ENCODE results near the gene ACTN4. TPM values are rescaled to one million over a fixed set of nuclear protein-coding genes. Genes with fewer than 3 reads are reported as not detected.

Gene ACTN4
- total and polyA plus RNA-seq, 2 experiments from 2014 or later: 59.3 to 321 TPM

DNA sequence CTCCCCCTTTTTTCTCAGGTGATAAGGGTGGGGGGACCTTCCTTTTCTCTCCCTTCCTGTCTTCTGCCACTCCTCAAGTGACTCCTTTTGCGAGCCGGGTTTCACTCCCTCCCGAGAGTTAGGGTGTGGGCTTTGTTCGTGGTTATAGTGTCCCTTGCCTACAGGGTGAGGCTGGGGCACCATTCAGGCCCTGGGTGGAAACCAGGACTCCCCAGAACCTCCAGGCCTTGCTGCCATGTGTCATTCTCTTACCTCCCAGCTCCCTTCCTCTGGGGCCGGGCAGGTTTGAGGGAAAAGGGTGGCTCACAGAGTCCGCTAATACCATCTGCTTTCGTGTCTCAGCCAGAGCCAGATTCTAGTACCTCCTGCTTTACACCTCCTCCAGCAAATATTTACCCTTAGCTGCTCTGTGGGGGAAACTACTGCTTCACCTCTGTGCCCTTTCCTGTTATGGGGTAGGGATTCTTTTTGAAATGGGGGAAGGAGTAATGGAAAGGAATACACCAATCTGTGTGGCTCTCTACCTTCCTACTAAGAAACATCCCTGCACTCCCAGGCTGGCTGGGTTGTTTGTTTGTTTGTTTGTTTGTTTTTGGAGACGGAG, 2.8 kb downstream of the ACTN4 start:
- H3K4me1 ChIP-seq (ENCODE audit: insufficient read depth): peaks cover 45% of the 10 kb centered on the region

DNA sequence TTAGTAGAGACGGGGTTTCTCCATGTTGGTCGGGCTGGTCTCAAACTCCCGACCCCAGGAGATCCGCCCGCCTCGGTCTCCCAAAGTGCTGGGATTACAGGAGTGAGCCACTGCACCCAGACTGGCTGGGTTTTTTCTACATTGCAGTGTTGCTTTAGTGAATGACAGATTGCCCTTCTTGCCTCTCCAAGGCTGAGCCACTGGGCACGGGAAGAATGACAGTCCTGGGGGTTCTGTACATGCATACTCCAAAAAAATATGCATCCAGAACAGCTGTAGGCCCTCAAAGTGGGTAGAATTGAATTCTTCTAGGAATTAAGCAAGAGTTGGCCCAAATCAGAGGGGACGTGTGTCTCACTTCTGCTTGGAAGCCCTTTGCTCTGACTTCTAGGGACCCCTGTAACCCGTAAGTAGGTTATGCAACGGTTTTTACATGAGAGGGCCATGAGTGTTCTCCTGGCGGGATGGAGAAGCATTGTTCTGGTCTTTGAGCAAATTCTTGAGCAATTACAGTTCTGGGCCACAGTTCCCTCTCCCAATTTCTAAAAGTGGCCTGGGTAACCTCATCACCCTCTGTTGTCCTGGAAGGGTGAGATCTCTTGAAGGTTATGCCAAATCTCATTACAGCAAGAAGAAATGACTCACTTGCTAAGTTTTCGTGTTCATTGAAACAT, 3.6 kb downstream of the ACTN4 start:
- Histone ChIP-seq H3K36me3 (replicated peaks; ENCODE audit: insufficient read depth, low read depth) (no peaks in the 10 kb centered on the region), H3K9me3 (ENCODE audit: low read depth) (no peaks in the 10 kb centered on the region), H3K27ac (peak overlapping the region; percentile 85), H3K79me2 (peaks cover 78% of the 10 kb centered on the region), H3K4me1 (ENCODE audit: insufficient read depth) (peaks cover 52% of the 10 kb centered on the region), H3K4me3 (peak overlapping the region; percentile 91), H2AFZ (no peak overlapping the region), H4K20me1 (ENCODE audit: insufficient read depth, poor library complexity, severe bottlenecking) (peaks cover 42% of the 10 kb centered on the region), H3K9me2 (replicated peaks; ENCODE audit: insufficient read depth) (no peaks in the 10 kb centered on the region), H3K4me2 (peak overlapping the region; percentile 88), H3K27me3 (no peaks in the 10 kb centered on the region)
- TF ChIP-seq EZH2phosphoT487 (IDR thresholded peaks at IDR 0.05; ENCODE audit: low read depth, severe bottlenecking, unreplicated experiment) (no peak), EZH2 (IDR thresholded peaks at IDR 0.05; ENCODE audit: borderline replicate concordance) (no peak)
- TF ChIP-seq, protein P1, sequence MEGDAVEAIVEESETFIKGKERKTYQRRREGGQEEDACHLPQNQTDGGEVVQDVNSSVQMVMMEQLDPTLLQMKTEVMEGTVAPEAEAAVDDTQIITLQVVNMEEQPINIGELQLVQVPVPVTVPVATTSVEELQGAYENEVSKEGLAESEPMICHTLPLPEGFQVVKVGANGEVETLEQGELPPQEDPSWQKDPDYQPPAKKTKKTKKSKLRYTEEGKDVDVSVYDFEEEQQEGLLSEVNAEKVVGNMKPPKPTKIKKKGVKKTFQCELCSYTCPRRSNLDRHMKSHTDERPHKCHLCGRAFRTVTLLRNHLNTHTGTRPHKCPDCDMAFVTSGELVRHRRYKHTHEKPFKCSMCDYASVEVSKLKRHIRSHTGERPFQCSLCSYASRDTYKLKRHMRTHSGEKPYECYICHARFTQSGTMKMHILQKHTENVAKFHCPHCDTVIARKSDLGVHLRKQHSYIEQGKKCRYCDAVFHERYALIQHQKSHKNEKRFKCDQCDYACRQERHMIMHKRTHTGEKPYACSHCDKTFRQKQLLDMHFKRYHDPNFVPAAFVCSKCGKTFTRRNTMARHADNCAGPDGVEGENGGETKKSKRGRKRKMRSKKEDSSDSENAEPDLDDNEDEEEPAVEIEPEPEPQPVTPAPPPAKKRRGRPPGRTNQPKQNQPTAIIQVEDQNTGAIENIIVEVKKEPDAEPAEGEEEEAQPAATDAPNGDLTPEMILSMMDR (IDR thresholded peaks at IDR 0.05; ENCODE audit: poor library complexity): no peak
- 69% methylated on average over 12 of the region's 12 CpGs for WGBS (ENCODE audit: low lambda C conversion rate, missing lambda C conversion rate)
- DNase-seq (ENCODE audit: low spot score): peak; percentile 6

More for the DNA sequence above, 2.8 kb downstream of the ACTN4 start:
- Histone ChIP-seq H3K4me3 (peak overlapping the region; percentile 91), H3K9me2 (replicated peaks; ENCODE audit: insufficient read depth) (no peaks in the 10 kb centered on the region), H3K4me2 (peak overlapping the region; percentile 88), H3K9me3 (ENCODE audit: low read depth) (no peaks in the 10 kb centered on the region), H3K27ac (peak overlapping the region; percentile 85), H3K36me3 (replicated peaks; ENCODE audit: insufficient read depth, low read depth) (no peaks in the 10 kb centered on the region), H2AFZ (no peak overlapping the region), H3K79me2 (peaks cover 71% of the 10 kb centered on the region), H4K20me1 (ENCODE audit: insufficient read depth, poor library complexity, severe bottlenecking) (peaks cover 42% of the 10 kb centered on the region), H3K27me3 (no peaks in the 10 kb centered on the region)
- WGBS (ENCODE audit: low lambda C conversion rate, missing lambda C conversion rate): 24% methylated on average over 8 of the region's 8 CpGs
- TF ChIP-seq EZH2phosphoT487 (IDR thresholded peaks at IDR 0.05; ENCODE audit: low read depth, severe bottlenecking, unreplicated experiment): no peak
- TF ChIP-seq, protein P1 (IDR thresholded peaks at IDR 0.05; ENCODE audit: poor library complexity): no peak
- no peak for TF ChIP-seq EZH2 (IDR thresholded peaks at IDR 0.05; ENCODE audit: borderline replicate concordance)
- DNase-seq (ENCODE audit: low spot score): peak; percentile 54

DNA sequence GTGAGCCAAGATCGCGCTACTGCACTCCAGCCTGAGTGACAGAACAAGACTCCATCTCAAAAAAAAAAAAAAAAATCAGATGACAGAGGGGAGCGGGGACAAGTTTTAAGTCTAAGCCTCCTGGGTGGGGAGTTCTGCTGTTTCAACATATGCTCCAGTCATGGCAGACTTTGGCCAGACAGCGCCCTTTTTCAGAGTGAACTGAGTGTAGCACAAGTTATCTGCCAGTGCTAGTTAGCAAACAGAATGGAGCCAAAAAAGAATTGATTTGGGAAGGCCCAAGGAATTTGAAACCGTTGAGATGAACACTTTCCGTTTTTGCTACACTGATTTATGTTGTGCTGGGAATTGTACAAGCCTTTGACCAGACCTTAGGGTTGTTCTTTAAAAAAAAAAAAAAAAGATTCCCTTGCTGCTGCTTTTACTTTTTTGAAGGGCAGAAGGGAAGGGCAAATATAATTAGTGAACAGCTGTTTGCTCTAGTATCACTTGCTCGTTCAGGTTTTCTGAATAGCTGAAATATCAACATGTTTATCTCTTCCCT, 5.7 kb downstream of the ACTN4 start:
- H2AFZ ChIP-seq: no peak overlapping the region
- no peaks in the 10 kb centered on the region for H3K9me3 ChIP-seq (ENCODE audit: low read depth)
- no peak for TF ChIP-seq EZH2 (IDR thresholded peaks at IDR 0.05; ENCODE audit: borderline replicate concordance)
- TF ChIP-seq, protein P1 (IDR thresholded peaks at IDR 0.05; ENCODE audit: poor library complexity): no peak
- no peak for TF ChIP-seq EZH2phosphoT487 (IDR thresholded peaks at IDR 0.05; ENCODE audit: low read depth, severe bottlenecking, unreplicated experiment)
- peak overlapping the region; percentile 85 for H3K27ac ChIP-seq
- no peak overlapping the region for H3K4me3 ChIP-seq
- H3K36me3 ChIP-seq (replicated peaks; ENCODE audit: insufficient read depth, low read depth): no peaks in the 10 kb centered on the region
- 42% methylated on average over 7 of the region's 7 CpGs for WGBS (ENCODE audit: low lambda C conversion rate, missing lambda C conversion rate)
- peaks cover 49% of the 10 kb centered on the region for H4K20me1 ChIP-seq (ENCODE audit: insufficient read depth, poor library complexity, severe bottlenecking)
- H3K4me2 ChIP-seq: peak overlapping the region; percentile 88
- peak; percentile 78 for DNase-seq (ENCODE audit: low spot score)
- no peaks in the 10 kb centered on the region for H3K9me2 ChIP-seq (replicated peaks; ENCODE audit: insufficient read depth)
- peaks cover 61% of the 10 kb centered on the region for H3K4me1 ChIP-seq (ENCODE audit: insufficient read depth)
- peaks cover 94% of the 10 kb centered on the region for H3K79me2 ChIP-seq
- no peaks in the 10 kb centered on the region for H3K27me3 ChIP-seq

All from hepatocyte (in vitro differentiated cells).